Transverse colon (tissue), 3 donors: ENCODE results near the gene SDHB.

Experiments used
- EP300 ChIP-seq: sonication (generic); formaldehyde crosslinking; IDR thresholded peaks from one replicate; pipeline ENCODE4 v1.6.1; 2017; ENCODE audit warnings: antibody characterized with exemption, low read depth
- TF ChIP-seq, protein P1 (sequence below), 5 experiments: fragments of 200-600 bp in 3 of 5; fragments of 450-650 bp in 2 of 5; sonication (generic) in 3 of 5; IDR thresholded peaks; 1 replicate in 2 of 5; 2 replicates in 3 of 5; pipeline ENCODE4 v1.5.1; 2016 to 2017; ENCODE audit warnings: antibody characterized with exemption in 5 of 5, inconsistent platforms in 3 of 5, mild to moderate bottlenecking in 2 of 5, moderate library complexity in 1 of 5

DNA sequence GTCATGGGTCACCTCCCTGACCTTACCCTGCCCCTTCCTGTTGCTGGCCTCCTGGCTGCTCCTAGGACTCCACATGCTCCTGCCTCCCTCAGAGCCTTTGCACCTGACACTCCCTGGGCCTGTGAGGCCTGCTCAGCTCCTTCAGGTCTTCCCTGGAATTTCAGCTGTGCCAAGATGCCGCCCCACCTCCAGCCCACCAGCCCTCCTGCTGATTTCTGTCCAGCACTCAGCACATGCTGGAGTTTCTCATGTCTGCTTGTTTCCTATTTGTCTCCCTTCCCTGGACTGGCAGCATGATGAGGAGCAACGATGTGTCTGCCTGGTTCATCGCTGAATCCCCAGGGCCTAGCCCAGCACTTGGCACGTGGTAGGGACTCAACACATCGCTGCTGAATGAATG, 76.5 kb downstream of the SDHB start:
- TF ChIP-seq, protein P1, sequence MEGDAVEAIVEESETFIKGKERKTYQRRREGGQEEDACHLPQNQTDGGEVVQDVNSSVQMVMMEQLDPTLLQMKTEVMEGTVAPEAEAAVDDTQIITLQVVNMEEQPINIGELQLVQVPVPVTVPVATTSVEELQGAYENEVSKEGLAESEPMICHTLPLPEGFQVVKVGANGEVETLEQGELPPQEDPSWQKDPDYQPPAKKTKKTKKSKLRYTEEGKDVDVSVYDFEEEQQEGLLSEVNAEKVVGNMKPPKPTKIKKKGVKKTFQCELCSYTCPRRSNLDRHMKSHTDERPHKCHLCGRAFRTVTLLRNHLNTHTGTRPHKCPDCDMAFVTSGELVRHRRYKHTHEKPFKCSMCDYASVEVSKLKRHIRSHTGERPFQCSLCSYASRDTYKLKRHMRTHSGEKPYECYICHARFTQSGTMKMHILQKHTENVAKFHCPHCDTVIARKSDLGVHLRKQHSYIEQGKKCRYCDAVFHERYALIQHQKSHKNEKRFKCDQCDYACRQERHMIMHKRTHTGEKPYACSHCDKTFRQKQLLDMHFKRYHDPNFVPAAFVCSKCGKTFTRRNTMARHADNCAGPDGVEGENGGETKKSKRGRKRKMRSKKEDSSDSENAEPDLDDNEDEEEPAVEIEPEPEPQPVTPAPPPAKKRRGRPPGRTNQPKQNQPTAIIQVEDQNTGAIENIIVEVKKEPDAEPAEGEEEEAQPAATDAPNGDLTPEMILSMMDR (IDR thresholded peaks at IDR 0.05): no peak
- TF ChIP-seq EP300: no peak
